Tibial nerve (tissue), 4 donors: ENCODE data around the gene DDX17.

ENCODE experiments used
- CTCF ChIP-seq, 5 experiments: fragments of 200-600 bp in 3 of 5; fragments of 450-650 bp in 2 of 5; sonication (generic) in 3 of 5; IDR thresholded peaks; one replicate each; pipeline ENCODE4 v1.5.1; 2016 to 2019; ENCODE audit warnings: antibody characterized with exemption in 5 of 5, mild to moderate bottlenecking in 3 of 5, moderate library complexity in 2 of 5
- EP300 ChIP-seq, 2 donors: sonication (generic); formaldehyde crosslinking; IDR thresholded peaks; one replicate each; pipeline ENCODE4 v1.6.1; 2017; ENCODE audit warnings: antibody characterized with exemption in 2 of 2, mild to moderate bottlenecking in 1 of 2
- POLR2A ChIP-seq, 2 donors: fragments of 450-650 bp; IDR thresholded peaks; one replicate each; pipeline ENCODE4 v1.6.1; 2017; ENCODE audit warnings: antibody characterized with exemption in 2 of 2, mild to moderate bottlenecking in 2 of 2, moderate library complexity in 2 of 2

- no peak for TF ChIP-seq CTCF (IDR thresholded peaks at IDR 0.05)
- TF ChIP-seq POLR2A (IDR thresholded peaks at IDR 0.05) = no peak
- no peak for TF ChIP-seq EP300 (IDR thresholded peaks at IDR 0.05)
These were observed 38.6 kb downstream of the DDX17 start for GRCh38 chr22:38467438-38467903.
